GM23248 (cell line): ENCODE measurements around the gene VWA8.

Experiments used
- EZH2 ChIP-seq: fragments of 200-600 bp; sonication (generic); IDR thresholded peaks from 2 replicates; pipeline ENCODE4 v1.6.1; 2018; ENCODE audit warnings: antibody characterized with exemption, mild to moderate bottlenecking; ENCODE audit not compliant: insufficient read depth, poor library complexity, severe bottlenecking
- EZH2phosphoT487 ChIP-seq: fragments of 200-600 bp; sonication (generic); IDR thresholded peaks from 2 replicates; pipeline ENCODE4 v1.6.1; 2018; ENCODE audit warnings: antibody characterized with exemption, moderate library complexity, mild to moderate bottlenecking, low read depth; ENCODE audit not compliant: insufficient read depth

DNA sequence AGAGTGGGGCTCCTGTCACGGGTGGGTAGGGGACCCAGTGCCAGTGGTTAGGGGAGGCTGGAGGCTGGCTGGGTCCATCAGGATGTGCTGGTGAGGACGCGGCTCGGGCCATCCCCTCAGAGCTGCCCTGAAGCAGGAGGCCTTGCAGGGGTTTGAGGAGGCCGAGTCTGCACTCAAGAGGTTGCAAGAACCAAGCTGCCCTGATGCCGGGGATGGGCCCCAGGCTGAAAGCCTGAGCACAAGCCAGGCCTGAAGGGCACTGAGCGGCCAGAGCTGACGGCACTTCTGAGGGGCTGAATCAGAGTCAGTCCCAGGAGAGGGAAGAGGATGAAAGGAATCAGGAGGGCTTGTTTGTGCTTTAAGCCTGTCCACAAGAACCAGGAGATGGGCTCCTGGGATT lies 410.6 kb downstream of the VWA8 start:
- TF ChIP-seq EZH2 (no peak), EZH2phosphoT487 (no peak)
